Measurements from ENCODE around the gene ZNF350.

The ZNF350 gene

GRCh38 chr19:51926784-51927741 is 59.6 kb downstream of the ZNF350 start, which contains the start of gene ZNF613:
Gene ZNF613 (plus strand): TSS chr19:51927472. CDS start chr19:51936221, 8,749 bp downstream.
- H3K9me3 ChIP-seq (ENCODE audit: low read depth, low read length): peaks cover 9% of the 10 kb centered on the region; the same call in 1 of the 2 replicates
- H3K9ac ChIP-seq (ENCODE audit: insufficient read length): peak within 1 kb of the TSS; percentile 89
- TF ChIP-seq POLR2AphosphoS5 (IDR thresholded peaks at IDR 0.05; ENCODE audit: borderline replicate concordance, low read depth, low read length) (peak; percentile 80), FOXP2 (optimal IDR thresholded peaks at IDR 0.05; ENCODE audit: control extremely low read depth, extremely low read length, insufficient read depth) (no peak)
- peak within 1 kb of the TSS; percentile 88 for H3K27ac ChIP-seq
- peaks cover 29% of the 10 kb centered on the region for H3K36me3 ChIP-seq (ENCODE audit: insufficient read depth, low read length)
- DNase-seq (ENCODE audit: low read depth, low spot score): peak; percentile 92
- H3K4me3 ChIP-seq: peak within 1 kb of the TSS; percentile 88

GRCh38 chr19:51926426-51926783 is 60.2 kb downstream of the ZNF350 start:
- Histone ChIP-seq H3K36me3 (ENCODE audit: insufficient read depth, low read length) (peaks cover 22% of the 10 kb centered on the region), H3K27ac (peak overlapping the region; percentile 88; the same call in 1 of the 2 replicates), H3K4me3 (peak overlapping the region; percentile 88), H3K9me3 (ENCODE audit: low read depth, low read length) (peaks cover 9% of the 10 kb centered on the region; the same call in 1 of the 2 replicates), H3K9ac (ENCODE audit: insufficient read length) (no peak overlapping the region)
- DNase-seq (ENCODE audit: low read depth, low spot score): no peak
- no peak for TF ChIP-seq FOXP2 (optimal IDR thresholded peaks at IDR 0.05; ENCODE audit: control extremely low read depth, extremely low read length, insufficient read depth)

- no peaks in the 10 kb centered on the region for H3K36me3 ChIP-seq (ENCODE audit: insufficient read depth, low read length)
- no peak for DNase-seq (ENCODE audit: low read depth, low spot score)
- no peak overlapping the region for H3K4me3 ChIP-seq
- peaks cover 6% of the 10 kb centered on the region; the same call in 1 of the 2 replicates for H3K9me3 ChIP-seq (ENCODE audit: low read depth, low read length)
- H3K9ac ChIP-seq (ENCODE audit: insufficient read length): no peak overlapping the region
- TF ChIP-seq EZH2 (IDR thresholded peaks at IDR 0.05) (no peak), POLR2AphosphoS5 (IDR thresholded peaks at IDR 0.05; ENCODE audit: borderline replicate concordance, low read depth, low read length) (no peak), FOXP2 (optimal IDR thresholded peaks at IDR 0.05; ENCODE audit: control extremely low read depth, extremely low read length, insufficient read depth) (no peak)
- H3K27ac ChIP-seq: no peak overlapping the region
These were observed 64.7 kb downstream of the ZNF350 start for GRCh38 chr19:51921949-51922348.

- no peak overlapping the region for H3K9ac ChIP-seq (ENCODE audit: insufficient read length)
- 0 out of 2 replicates have a peak, but pooled peaks cover 5% of the 10 kb centered on the region for H3K9me3 ChIP-seq (ENCODE audit: low read depth, low read length)
- H3K27ac ChIP-seq: no peak overlapping the region
- no peak overlapping the region for H3K4me3 ChIP-seq
- H3K36me3 ChIP-seq (ENCODE audit: insufficient read depth, low read length): no peaks in the 10 kb centered on the region
- no peak for TF ChIP-seq FOXP2 (optimal IDR thresholded peaks at IDR 0.05; ENCODE audit: control extremely low read depth, extremely low read length, insufficient read depth)
- TF ChIP-seq POLR2AphosphoS5 (IDR thresholded peaks at IDR 0.05; ENCODE audit: borderline replicate concordance, low read depth, low read length): no peak
- no peak for TF ChIP-seq EZH2 (IDR thresholded peaks at IDR 0.05)
- DNase-seq (ENCODE audit: low read depth, low spot score): no peak
These were observed 67.0 kb downstream of the ZNF350 start for GRCh38 chr19:51919606-51920005.

- no peak for DNase-seq (ENCODE audit: low read depth, low spot score)
- Histone ChIP-seq H3K27ac (no peak overlapping the region), H3K9ac (ENCODE audit: insufficient read length) (no peak overlapping the region), H3K9me3 (ENCODE audit: low read depth, low read length) (0 out of 2 replicates have a peak, but pooled peaks cover 7% of the 10 kb centered on the region), H3K4me3 (no peak overlapping the region), H3K36me3 (ENCODE audit: insufficient read depth, low read length) (no peaks in the 10 kb centered on the region)
- TF ChIP-seq FOXP2 (optimal IDR thresholded peaks at IDR 0.05; ENCODE audit: control extremely low read depth, extremely low read length, insufficient read depth) (no peak), EZH2 (IDR thresholded peaks at IDR 0.05) (no peak), POLR2AphosphoS5 (IDR thresholded peaks at IDR 0.05; ENCODE audit: borderline replicate concordance, low read depth, low read length) (no peak)
These were observed 70.5 kb downstream of the ZNF350 start for GRCh38 chr19:51916167-51916566.

- H3K9ac ChIP-seq (ENCODE audit: insufficient read length): no peak overlapping the region
- no peaks in the 10 kb centered on the region for H3K36me3 ChIP-seq (ENCODE audit: insufficient read depth, low read length)
- 0 out of 2 replicates have a peak, but pooled peaks cover 7% of the 10 kb centered on the region for H3K9me3 ChIP-seq (ENCODE audit: low read depth, low read length)
- H3K4me3 ChIP-seq: no peak overlapping the region
- TF ChIP-seq POLR2AphosphoS5 (IDR thresholded peaks at IDR 0.05; ENCODE audit: borderline replicate concordance, low read depth, low read length) (no peak), FOXP2 (optimal IDR thresholded peaks at IDR 0.05; ENCODE audit: control extremely low read depth, extremely low read length, insufficient read depth) (no peak), EZH2 (IDR thresholded peaks at IDR 0.05) (no peak)
- H3K27ac ChIP-seq: no peak overlapping the region
- no peak for DNase-seq (ENCODE audit: low read depth, low spot score)
These were observed 71.2 kb downstream of the ZNF350 start for GRCh38 chr19:51915324-51915867.

Measured in SK-N-MC (cell line).